Effector memory CD4-positive, alpha-beta T cell (primary cell): ENCODE measurements around the gene COPS6.
"Not testable (repeated sequence)": the region's sequence is repeated elsewhere in the genome, so short reads cannot be mapped to it uniquely, and the experiment has no call there.

ENCODE experiments used
- DNase-seq, 3 donors: peaks; one replicate each; pipeline ENCODE4 v3.0.0-alpha.2; 2020
- H3K27ac ChIP-seq: 2 replicates; pipeline ENCODE4 v1.7.0; 2013; ENCODE audit warnings: mild to moderate bottlenecking, low read length, moderate library complexity; ENCODE audit not compliant: insufficient read depth, poor library complexity, severe bottlenecking
- H3K27me3 ChIP-seq: replicated peaks from 2 replicates; pipeline ENCODE4 v1.7.0; 2013; ENCODE audit warnings: mild to moderate bottlenecking, low read length; ENCODE audit not compliant: insufficient read depth, control insufficient read depth, poor library complexity, severe bottlenecking
- H3K36me3 ChIP-seq: 2 replicates; pipeline ENCODE4 v1.7.0; 2013; ENCODE audit warnings: mild to moderate bottlenecking, low read length, moderate library complexity; ENCODE audit not compliant: control insufficient read depth, insufficient read depth
- H3K4me1 ChIP-seq: 2 replicates; pipeline ENCODE4 v1.7.0; 2013; ENCODE audit warnings: low read length, mild to moderate bottlenecking; ENCODE audit not compliant: control insufficient read depth, insufficient read depth, poor library complexity, severe bottlenecking
- H3K4me3 ChIP-seq: 2 replicates; pipeline ENCODE4 v1.7.0; 2013; ENCODE audit warnings: low read length, low read depth, mild to moderate bottlenecking; ENCODE audit not compliant: insufficient read depth, poor library complexity, severe bottlenecking
- H3K9me3 ChIP-seq: 2 replicates; pipeline ENCODE4 v1.7.0; 2013; ENCODE audit warnings: mild to moderate bottlenecking, low read length, moderate library complexity; ENCODE audit not compliant: control insufficient read depth

COPS6 gene

GRCh38 chr7:100126239-100126930, 37.6 kb downstream of the COPS6 start:
- no peaks in the 10 kb centered on the region for H3K9me3 ChIP-seq
- H3K27ac ChIP-seq: peak overlapping the region; percentile 92
- H3K27me3 ChIP-seq: no peaks in the 10 kb centered on the region
- DNase-seq: no peak
- peaks cover 17% of the 10 kb centered on the region for H3K36me3 ChIP-seq
- peaks cover 16% of the 10 kb centered on the region for H3K4me1 ChIP-seq
- peak overlapping the region; percentile 69 for H3K4me3 ChIP-seq

- Histone ChIP-seq H3K4me1 (peaks cover 16% of the 10 kb centered on the region), H3K9me3 (no peaks in the 10 kb centered on the region), H3K36me3 (peaks cover 16% of the 10 kb centered on the region)
Observed at GRCh38 chr7:100126931-100127865, 38.4 kb downstream of the COPS6 start, which contains the start of gene MBLAC1. Gene MBLAC1, plus strand, starts transcription at chr7:100126967. Its CDS starts 429 bp downstream, at chr7:100127396.

DNA sequence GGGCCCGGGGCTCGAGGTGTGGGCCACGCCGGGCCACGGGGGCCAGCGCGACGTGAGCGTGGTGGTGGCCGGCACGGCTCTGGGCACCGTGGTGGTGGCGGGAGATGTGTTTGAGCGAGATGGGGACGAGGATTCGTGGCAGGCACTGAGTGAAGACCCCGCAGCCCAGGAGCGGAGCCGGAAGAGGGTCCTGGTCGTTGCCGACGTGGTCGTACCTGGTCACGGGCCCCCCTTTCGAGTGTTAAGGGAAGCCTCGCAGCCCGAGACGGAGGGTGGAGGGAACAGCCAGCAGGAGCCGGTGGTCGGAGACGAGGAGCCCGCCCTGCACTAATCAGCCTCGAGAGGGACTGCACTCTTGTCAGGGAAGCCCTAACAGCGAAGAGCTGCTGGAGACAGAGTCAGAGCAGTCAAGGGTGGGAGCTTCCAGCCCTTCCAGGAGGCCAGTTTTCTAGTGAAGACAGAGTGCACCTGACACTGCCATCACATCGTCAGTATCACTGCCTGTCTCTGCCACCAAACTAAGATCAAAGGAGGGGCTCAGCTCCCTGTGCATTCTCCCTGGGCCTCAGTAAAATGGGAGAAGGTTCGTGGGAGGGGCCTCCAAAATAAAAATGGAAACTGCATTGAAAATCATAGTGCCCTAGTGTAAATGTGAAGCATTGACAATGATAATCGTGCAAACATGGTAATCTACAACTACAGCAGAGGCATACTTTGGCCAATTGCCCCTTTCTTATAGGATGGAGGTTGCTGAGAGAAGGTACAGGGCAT, 39.3 kb downstream of the COPS6 start:
- H3K9me3 ChIP-seq: no peaks in the 10 kb centered on the region
- peaks cover 16% of the 10 kb centered on the region for H3K4me1 ChIP-seq
- H3K27me3 ChIP-seq: no peaks in the 10 kb centered on the region
- DNase-seq: no peak
- peak overlapping the region; percentile 69 for H3K4me3 ChIP-seq
- peaks cover 9% of the 10 kb centered on the region for H3K36me3 ChIP-seq
- H3K27ac ChIP-seq: peak overlapping the region; percentile 92

More at GRCh38 chr7:100126931-100127865, 38.4 kb downstream of the COPS6 start, which contains the start of gene MBLAC1:
- peak within 1 kb of the TSS; percentile 92 for H3K27ac ChIP-seq
- peak within 1 kb of the TSS; percentile 69 for H3K4me3 ChIP-seq
- no peaks in the 10 kb centered on the region for H3K27me3 ChIP-seq
- DNase-seq: peak; percentile 85 to 88 (median 86)

- no peaks in the 10 kb centered on the region for H3K27me3 ChIP-seq
- H3K9me3 ChIP-seq: no peaks in the 10 kb centered on the region
- peaks cover 16% of the 10 kb centered on the region for H3K4me1 ChIP-seq
- DNase-seq: no peak
- H3K4me3 ChIP-seq: no peak overlapping the region
- no peak overlapping the region for H3K27ac ChIP-seq
- H3K36me3 ChIP-seq: peaks cover 9% of the 10 kb centered on the region
Observed at GRCh38 chr7:100128637-100128963, 39.8 kb downstream of the COPS6 start.

DNA sequence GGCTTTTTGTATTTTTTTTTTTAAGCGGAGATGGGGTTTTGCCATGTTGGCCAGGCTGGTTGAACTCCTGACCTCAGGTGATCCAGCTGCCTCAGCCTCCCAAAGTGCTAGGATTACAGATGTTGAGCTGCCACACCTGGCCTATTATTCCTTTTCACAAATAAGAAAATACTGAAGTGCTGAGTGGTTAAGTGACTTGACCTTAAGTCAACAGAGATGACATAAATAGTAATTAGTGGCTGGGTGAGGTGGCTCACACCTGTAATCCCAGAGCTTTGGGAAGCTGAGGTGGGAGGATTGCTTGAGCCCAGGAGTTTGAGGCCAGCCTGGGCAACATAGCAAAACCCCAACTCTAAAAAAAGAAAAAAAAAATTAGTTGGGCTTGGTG, 41.4 kb downstream of the COPS6 start:
- not testable (repeated sequence) for H3K9me3 ChIP-seq, H3K27me3 ChIP-seq, H3K4me3 ChIP-seq, DNase-seq, H3K36me3 ChIP-seq, H3K27ac ChIP-seq
- H3K4me1 ChIP-seq: peaks cover 16% of the 10 kb centered on the region

- H3K36me3 ChIP-seq: no peaks in the 10 kb centered on the region
- DNase-seq: peak; percentile 61 to 75 (median 67)
- H3K4me3 ChIP-seq: no peak overlapping the region
- peaks cover 12% of the 10 kb centered on the region for H3K4me1 ChIP-seq
- no peak overlapping the region for H3K27ac ChIP-seq
- H3K27me3 ChIP-seq: no peaks in the 10 kb centered on the region
- H3K9me3 ChIP-seq: no peaks in the 10 kb centered on the region
Observed at GRCh38 chr7:100130608-100131453, 42.1 kb downstream of the COPS6 start.

DNA sequence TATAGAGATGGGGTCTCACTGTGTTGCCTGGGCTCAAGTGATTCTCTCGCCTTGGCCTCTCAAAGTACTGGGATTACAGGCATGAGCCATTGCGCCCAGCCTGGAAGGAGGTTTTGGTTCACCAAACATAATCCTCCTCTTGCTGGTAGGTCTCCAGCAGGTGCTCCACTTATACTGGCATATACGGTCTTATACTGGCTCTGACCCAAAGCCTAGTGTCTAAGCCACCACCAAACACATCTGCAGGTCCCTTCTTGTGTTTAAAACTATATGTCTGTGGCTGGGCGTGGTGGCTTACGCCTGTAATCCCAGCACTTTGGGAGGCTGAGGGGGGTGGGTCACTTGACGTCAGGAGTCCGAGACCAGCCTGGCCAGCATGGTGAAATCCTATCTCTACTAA, 43.4 kb downstream of the COPS6 start:
- H3K4me3 ChIP-seq: no peak overlapping the region
- H3K4me1 ChIP-seq: peaks cover 12% of the 10 kb centered on the region
- no peaks in the 10 kb centered on the region for H3K36me3 ChIP-seq
- no peaks in the 10 kb centered on the region for H3K27me3 ChIP-seq
- no peak for DNase-seq
- H3K27ac ChIP-seq: no peak overlapping the region
- H3K9me3 ChIP-seq: no peaks in the 10 kb centered on the region

DNA sequence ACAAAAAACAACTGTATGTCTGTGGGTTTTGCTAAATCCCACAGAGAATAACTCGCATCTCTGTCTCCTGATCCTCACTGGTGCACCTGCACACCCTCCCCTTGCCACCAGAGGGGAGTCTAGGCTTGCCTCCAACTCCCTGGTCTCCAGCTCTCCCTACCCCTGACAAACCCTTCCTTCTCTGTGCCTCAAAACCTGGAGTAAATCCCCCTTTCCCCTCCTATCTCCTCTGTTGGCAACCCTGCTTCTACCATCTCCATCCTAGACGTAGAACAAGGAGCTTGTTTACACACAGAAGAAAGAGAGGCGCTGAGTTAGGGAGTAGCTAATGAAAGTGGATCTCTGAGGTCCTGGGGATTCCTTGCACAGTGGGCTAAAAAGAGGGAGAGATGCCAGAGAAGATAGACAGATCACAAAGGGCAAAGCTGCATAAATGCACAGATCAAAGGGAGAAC, 44.0 kb downstream of the COPS6 start:
- peaks cover 9% of the 10 kb centered on the region for H3K4me1 ChIP-seq
- no peaks in the 10 kb centered on the region for H3K27me3 ChIP-seq
- H3K4me3 ChIP-seq: no peak overlapping the region
- peak; percentile 23 to 41 (median 33) for DNase-seq
- H3K27ac ChIP-seq: no peak overlapping the region
- no peaks in the 10 kb centered on the region for H3K36me3 ChIP-seq
- H3K9me3 ChIP-seq: no peaks in the 10 kb centered on the region
